CD4-positive, alpha-beta T cell (primary cell): Measurements from ENCODE around the gene GABRR3. TPM values are rescaled to one million over a fixed set of nuclear protein-coding genes. Genes with fewer than 3 reads are reported as not detected.

Experiments used
- ATAC-seq: fragments of 200-7000 bp; cut with Tn5 transposase; one replicate; pipeline ENCODE4 v1.10.0; 2022; ENCODE audit warnings: mild to moderate bottlenecking; ENCODE audit not compliant: poor library complexity
- CTCF ChIA-PET: fragments of 350-600 bp; sonication (Branson Sonifier 250); formaldehyde crosslinking; loops from one replicate; lab custom pipeline; 2021; ENCODE audit warnings: antibody characterized with exemption, inconsistent platforms; lab: Charles Lee
- POLR2A ChIA-PET: fragments of 350-600 bp; sonication (Branson Sonifier 250); formaldehyde crosslinking; loops from one replicate; lab custom pipeline; 2021; ENCODE audit warnings: antibody characterized with exemption, inconsistent platforms; lab: Charles Lee
- DNase-seq, 14 experiments: peaks; one replicate each; pipeline ENCODE4 v3.0.0-alpha.2; 2013 to 2020; ENCODE audit warnings: mixed read lengths in 2 of 14
- H3K27ac ChIP-seq, 2 donors: one replicate each; pipeline versions ENCODE4 v1.5.1 to v1.7.0; 2013; ENCODE audit warnings: low read length in 2 of 2, low read depth in 1 of 2, mild to moderate bottlenecking in 1 of 2
- H3K27me3 ChIP-seq, 2 experiments: 1 replicate in 1 of 2; 2 replicates in 1 of 2; pipeline versions ENCODE4 v1.6.1 to v1.7.0; 2013; ENCODE audit warnings: low read length in 2 of 2, control low read depth in 1 of 2, mild to moderate bottlenecking in 1 of 2, moderate library complexity in 1 of 2; ENCODE audit not compliant: insufficient read depth in 2 of 2, control insufficient read depth in 1 of 2
- H3K36me3 ChIP-seq: one replicate; pipeline ENCODE4 v1.6.1; 2013; ENCODE audit warnings: low read length, control low read depth; ENCODE audit not compliant: insufficient read depth
- H3K4me1 ChIP-seq: one replicate; pipeline ENCODE4 v1.6.1; 2013; ENCODE audit warnings: low read length, control low read depth; ENCODE audit not compliant: insufficient read depth
- H3K4me3 ChIP-seq: one replicate; pipeline ENCODE4 v1.5.1; 2013; ENCODE audit warnings: mild to moderate bottlenecking, low read length, moderate library complexity
- H3K9me3 ChIP-seq, 2 experiments: 1 replicate in 1 of 2; 2 replicates in 1 of 2; pipeline versions ENCODE4 v1.6.1 to v1.7.0; 2013; ENCODE audit warnings: low read length in 2 of 2, mild to moderate bottlenecking in 2 of 2, control low read depth in 1 of 2, moderate library complexity in 1 of 2; ENCODE audit not compliant: control insufficient read depth in 1 of 2, insufficient read depth in 1 of 2
- H3K27ac Mint-ChIP-seq: one replicate; pipeline ENCODE4 v1.8.0; 2020; ENCODE audit warnings: mixed read lengths
- H3K27me3 Mint-ChIP-seq: one replicate; pipeline ENCODE4 v1.8.0; 2021; ENCODE audit warnings: mixed read lengths
- H3K36me3 Mint-ChIP-seq: one replicate; pipeline ENCODE4 v1.8.0; 2021; ENCODE audit warnings: low read depth, mixed read lengths
- H3K4me1 Mint-ChIP-seq: one replicate; pipeline ENCODE4 v1.8.0; 2021; ENCODE audit warnings: low read depth, mixed read lengths
- H3K4me3 Mint-ChIP-seq: one replicate; pipeline ENCODE4 v1.8.0; 2020; ENCODE audit warnings: mild to moderate bottlenecking, mixed read lengths
- H3K9me3 Mint-ChIP-seq: one replicate; pipeline ENCODE4 v1.8.0; 2020; ENCODE audit warnings: mixed read lengths
- CTCF ChIP-seq: fragments of 200-600 bp; IDR thresholded peaks from one replicate; pipeline ENCODE4 v1.8.0; 2022; ENCODE audit warnings: antibody characterized with exemption, mild to moderate bottlenecking
- intact Hi-C, 2 experiments: fragments of 100-400 bp; cut with DNase I in 1 of 2; cut with micrococcal nuclease in 1 of 2; formaldehyde crosslinking; loops; one replicate each; pipeline versions ENCODE4 v1.15.1 to v1.9.0; 2023 to 2025; cut with DNase I, micrococcal nuclease
- total RNA-seq, 174 experiments: library from RNA in 2 of 174; stranded (reverse) in 2 of 174; gene quantifications; one replicate each; pipeline ENCODE4 v1.2.3 and lab custom pipeline; 2021 to 2026

GABRR3 gene
- total RNA-seq, 2 experiments from 2014 or later: not detected

DNA sequence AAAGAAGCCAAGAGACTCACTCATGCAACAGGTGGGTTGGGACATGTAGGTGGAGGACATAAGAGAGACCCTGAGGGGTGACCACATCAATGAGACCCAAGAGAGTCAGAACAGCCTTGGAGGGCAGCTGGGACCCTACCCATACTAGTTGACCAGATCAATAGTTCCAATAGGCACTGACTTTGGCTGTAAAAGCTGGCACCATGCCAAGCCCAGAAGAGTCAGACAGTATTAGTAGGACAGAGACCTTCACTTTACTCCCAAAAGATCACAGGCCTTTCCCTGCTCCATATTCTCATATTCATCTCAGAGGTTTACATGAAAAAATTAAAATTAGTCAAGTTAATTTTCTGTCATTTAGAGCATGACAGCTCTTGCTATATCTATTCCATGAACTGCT is 20.9 kb upstream of the GABRR3 start:
- ATAC-seq (no peak), DNase-seq (no peak)
- H3K27me3 ChIP-seq: peaks cover 0 to 3% of the 10 kb centered on the region in 2 experiments
- H3K27me3 Mint-ChIP-seq: peaks cover 11% of the 10 kb centered on the region
- no peaks in the 10 kb centered on the region for H3K9me3 ChIP-seq
- H3K36me3 ChIP-seq: no peaks in the 10 kb centered on the region
- ChIA-PET CTCF (no interaction called here), POLR2A (no interaction called here)
- no peaks in the 10 kb centered on the region for H3K36me3 Mint-ChIP-seq
- H3K4me1 ChIP-seq: no peaks in the 10 kb centered on the region
- no peak overlapping the region for H3K27ac ChIP-seq
- no peak overlapping the region for H3K4me3 ChIP-seq
- H3K9me3 Mint-ChIP-seq: no peaks in the 10 kb centered on the region
- no peak overlapping the region for H3K27ac Mint-ChIP-seq
- TF ChIP-seq CTCF: no peak
- H3K4me1 Mint-ChIP-seq: no peaks in the 10 kb centered on the region
- intact Hi-C loops: no loop called here
- H3K4me3 Mint-ChIP-seq: no peak overlapping the region

GRCh38 chr3:98049271-98049670 is 14.2 kb upstream of the GABRR3 start:
- no peaks in the 10 kb centered on the region for H3K9me3 Mint-ChIP-seq
- intact Hi-C loops: no loop called here
- no peaks in the 10 kb centered on the region for H3K9me3 ChIP-seq
- peaks cover 0 to 5% of the 10 kb centered on the region in 2 experiments for H3K27me3 ChIP-seq
- no peak overlapping the region for H3K27ac Mint-ChIP-seq
- peaks cover 17% of the 10 kb centered on the region for H3K27me3 Mint-ChIP-seq
- H3K4me3 ChIP-seq: no peak overlapping the region
- TF ChIP-seq CTCF: no peak
- no peaks in the 10 kb centered on the region for H3K4me1 ChIP-seq
- POLR2A ChIA-PET: no interaction called here
- CTCF ChIA-PET: interaction anchor here (0.6 kb wide), 1 partner anchor 489 kb away, joined by 3 read pairs; no protein-coding TSS in a partner anchor
- DNase-seq (no peak), ATAC-seq (no peak)
- no peak overlapping the region for H3K27ac ChIP-seq
- no peak overlapping the region for H3K4me3 Mint-ChIP-seq
- H3K36me3 ChIP-seq: no peaks in the 10 kb centered on the region
- H3K36me3 Mint-ChIP-seq: no peaks in the 10 kb centered on the region
- no peaks in the 10 kb centered on the region for H3K4me1 Mint-ChIP-seq

GRCh38 chr3:98048586-98048985 is 13.5 kb upstream of the GABRR3 start:
- no peak for ATAC-seq
- H3K9me3 ChIP-seq: no peaks in the 10 kb centered on the region
- no peaks in the 10 kb centered on the region for H3K36me3 ChIP-seq
- H3K27ac ChIP-seq: no peak overlapping the region
- Mint-ChIP-seq H3K27ac (no peak overlapping the region), H3K27me3 (peaks cover 17% of the 10 kb centered on the region), H3K4me3 (no peak overlapping the region), H3K9me3 (no peaks in the 10 kb centered on the region), H3K4me1 (no peaks in the 10 kb centered on the region), H3K36me3 (no peaks in the 10 kb centered on the region)
- intact Hi-C loops: no loop called here
- POLR2A ChIA-PET: no interaction called here
- peaks cover 0 to 5% of the 10 kb centered on the region in 2 experiments for H3K27me3 ChIP-seq
- no peak for DNase-seq
- CTCF ChIA-PET: no interaction called here
- no peak overlapping the region for H3K4me3 ChIP-seq
- no peak for TF ChIP-seq CTCF
- H3K4me1 ChIP-seq: no peaks in the 10 kb centered on the region
